IMR-90 (cell line): ENCODE data around the gene RNF223. TPM values are rescaled to one million over a fixed set of nuclear protein-coding genes. Genes with fewer than 3 reads are reported as not detected.

Experiments
- ATAC-seq: fragments of 200-7000 bp; cut with Tn5 transposase; 2 replicates; pipeline ENCODE4 v1.9.1; 2020; ENCODE audit warnings: low read depth, mild to moderate bottlenecking, moderate library complexity
- BruUV-seq: library from RNA; stranded (reverse); fragments of 400-500 nt; replicated peaks from 2 replicates; lab custom pipeline; 2021; lab: Mats Ljungman, UMichigan
- CTCF ChIA-PET: fragments of 300-600 bp; formaldehyde crosslinking; extraction: SDS; loops from one replicate; lab custom pipeline; 2021; ENCODE audit warnings: antibody characterized with exemption; lab: Yijun Ruan, JAX
- POLR2A ChIA-PET: fragments of 300-600 bp; sonication (Branson Sonifier 250); formaldehyde crosslinking; loops from one replicate; lab custom pipeline; 2022; ENCODE audit warnings: antibody characterized with exemption; ENCODE audit not compliant: unreplicated experiment; lab: Charles Lee
- DNase-seq: peaks from one replicate; pipeline ENCODE4 v3.0.0; 2013
- H2AFZ ChIP-seq: replicated peaks from 2 replicates; pipeline ENCODE3; 2013; ENCODE audit warnings: low read length, mild to moderate bottlenecking; ENCODE audit not compliant: poor library complexity
- H2AK5ac ChIP-seq: 2 replicates; pipeline ENCODE4 v1.6.1; 2013; ENCODE audit warnings: low read depth, low read length, inconsistent platforms
- H2AK9ac ChIP-seq: replicated peaks from 2 replicates; pipeline ENCODE3; 2013; ENCODE audit warnings: mild to moderate bottlenecking, low read depth, low read length, moderate library complexity; ENCODE audit not compliant: poor library complexity
- H2BK120ac ChIP-seq: 2 replicates; pipeline ENCODE4 v1.6.1; 2013; ENCODE audit warnings: low read depth, low read length, inconsistent platforms
- H2BK15ac ChIP-seq: 3 replicates; pipeline ENCODE4 v1.6.1; 2013; ENCODE audit warnings: low read depth, low read length, inconsistent platforms
- H2BK20ac ChIP-seq: 2 replicates; pipeline ENCODE4 v1.6.1; 2013; ENCODE audit warnings: low read depth, mild to moderate bottlenecking, inconsistent platforms, low read length, moderate library complexity
- H2BK5ac ChIP-seq: 2 replicates; pipeline ENCODE4 v1.6.1; 2013; ENCODE audit warnings: mild to moderate bottlenecking, low read depth, low read length, inconsistent platforms; ENCODE audit not compliant: poor library complexity, severe bottlenecking
- H3K14ac ChIP-seq: replicated peaks from 2 replicates; pipeline ENCODE4 v1.6.1; 2013; ENCODE audit warnings: low read depth, low read length, inconsistent platforms
- H3K18ac ChIP-seq: 2 replicates; pipeline ENCODE4 v1.6.1; 2013; ENCODE audit warnings: low read depth, low read length, control low read depth
- H3K23ac ChIP-seq: 2 replicates; pipeline ENCODE4 v1.6.1; 2013; ENCODE audit warnings: low read depth, low read length, inconsistent platforms
- H3K27ac ChIP-seq: 2 replicates; pipeline ENCODE4 v1.5.1; 2013; ENCODE audit warnings: mild to moderate bottlenecking, control low read depth, low read length; ENCODE audit not compliant: insufficient read depth
- H3K27me3 ChIP-seq: 2 replicates; pipeline ENCODE4 v1.6.1; 2013; ENCODE audit warnings: low read length; ENCODE audit not compliant: control insufficient read depth, insufficient read depth
- H3K36me3 ChIP-seq: 2 replicates; pipeline ENCODE4 v1.6.1; 2013; ENCODE audit warnings: low read length, mixed read lengths; ENCODE audit not compliant: control insufficient read depth, insufficient read depth
- H3K4ac ChIP-seq: 2 replicates; pipeline ENCODE4 v1.6.1; 2013; ENCODE audit warnings: low read depth, low read length, inconsistent platforms
- H3K4me1 ChIP-seq: 2 replicates; pipeline ENCODE4 v1.6.1; 2013; ENCODE audit warnings: low read length, mixed read lengths; ENCODE audit not compliant: control insufficient read depth, insufficient read depth
- H3K4me2 ChIP-seq: 2 replicates; pipeline ENCODE4 v1.6.1; 2013; ENCODE audit warnings: low read depth, mild to moderate bottlenecking, control low read depth, low read length, moderate library complexity
- H3K4me3 ChIP-seq: 2 replicates; pipeline ENCODE4 v1.5.1; 2013; ENCODE audit warnings: low read depth, mild to moderate bottlenecking, control low read depth, low read length, moderate library complexity; ENCODE audit not compliant: insufficient read depth
- H3K56ac ChIP-seq: 2 replicates; pipeline ENCODE4 v1.6.1; 2013; ENCODE audit warnings: low read length, inconsistent platforms; ENCODE audit not compliant: insufficient read depth; ENCODE audit errors: extremely low read depth
- H3K79me1 ChIP-seq, 2 experiments: 2 replicates each; pipeline ENCODE4 v1.6.1; 2013; ENCODE audit warnings: low read length in 2 of 2, inconsistent platforms in 1 of 2, low read depth in 1 of 2
- H3K9ac ChIP-seq: 2 replicates; pipeline ENCODE4 v1.6.1; 2013; ENCODE audit warnings: low read depth, low read length, control low read depth
- H3K9me1 ChIP-seq: 2 replicates; pipeline ENCODE4 v1.6.1; 2013; ENCODE audit warnings: low read length, inconsistent platforms; ENCODE audit not compliant: insufficient read depth
- H3K9me3 ChIP-seq: 2 replicates; pipeline ENCODE4 v1.6.1; 2013; ENCODE audit warnings: low read length; ENCODE audit not compliant: control insufficient read depth, insufficient read depth
- H4K20me1 ChIP-seq: 2 replicates; pipeline ENCODE4 v1.6.1; 2013; ENCODE audit warnings: low read length, inconsistent platforms; ENCODE audit not compliant: insufficient read depth
- H4K5ac ChIP-seq: 2 replicates; pipeline ENCODE4 v1.6.1; 2013; ENCODE audit warnings: mild to moderate bottlenecking, low read depth, low read length, control low read depth
- H4K8ac ChIP-seq, 2 experiments: 2 replicates each; pipeline ENCODE4 v1.6.1; 2013; ENCODE audit warnings: low read depth in 2 of 2, low read length in 2 of 2, control low read depth in 1 of 2, inconsistent platforms in 1 of 2
- H4K91ac ChIP-seq: 2 replicates; pipeline ENCODE4 v1.6.1; 2013; ENCODE audit warnings: low read depth, low read length, inconsistent platforms; ENCODE audit not compliant: insufficient read depth
- CEBPB ChIP-seq: IDR thresholded peaks from 2 replicates; pipeline ENCODE4 v1.6.1; 2012; ENCODE audit warnings: low read depth, low read length, improper control_type of control experiment
- CHD1 ChIP-seq: IDR thresholded peaks from 2 replicates; pipeline ENCODE4 v1.6.1; 2012; ENCODE audit warnings: low read depth, low read length, improper control_type of control experiment
- CTCF ChIP-seq: conservative IDR thresholded peaks from 2 replicates; pipeline ENCODE4 v1.5.1; 2012; ENCODE audit warnings: mild to moderate bottlenecking, low read depth, low read length, improper control_type of control experiment
- ELK1 ChIP-seq: fragments of 150-350 bp; IDR thresholded peaks from 2 replicates; pipeline ENCODE4 v1.6.1; 2016; ENCODE audit warnings: low read depth, mild to moderate bottlenecking, low read length, moderate library complexity, borderline replicate concordance
- FOS ChIP-seq: fragments of 150-350 bp; IDR thresholded peaks from 2 replicates; pipeline ENCODE4 v1.6.1; 2016; ENCODE audit warnings: low read depth, low read length
- MAFK ChIP-seq: IDR thresholded peaks from 2 replicates; pipeline ENCODE4 v1.6.1; 2012; ENCODE audit warnings: low read depth, low read length, improper control_type of control experiment
- MAZ ChIP-seq: IDR thresholded peaks from 2 replicates; pipeline ENCODE4 v1.6.1; 2012; ENCODE audit warnings: low read depth, mild to moderate bottlenecking, low read length, improper control_type of control experiment, moderate library complexity, borderline replicate concordance
- NFE2L2 ChIP-seq: fragments of 150-350 bp; IDR thresholded peaks from 2 replicates; pipeline ENCODE4 v1.6.1; 2016; ENCODE audit warnings: low read depth, mild to moderate bottlenecking, low read length
- POLR2A ChIP-seq: IDR thresholded peaks from 2 replicates; pipeline ENCODE4 v1.6.1; 2012; ENCODE audit warnings: mild to moderate bottlenecking, low read depth, low read length
- RAD21 ChIP-seq: IDR thresholded peaks from 2 replicates; pipeline ENCODE4 v1.6.1; 2012; ENCODE audit warnings: low read length, improper control_type of control experiment
- RCOR1 ChIP-seq: IDR thresholded peaks from 2 replicates; pipeline ENCODE4 v1.6.1; 2012; ENCODE audit warnings: mild to moderate bottlenecking, low read length, improper control_type of control experiment; ENCODE audit not compliant: insufficient replicate concordance
- RFX5 ChIP-seq: IDR thresholded peaks from 2 replicates; pipeline ENCODE4 v1.8.0; 2012; ENCODE audit warnings: low read depth, mild to moderate bottlenecking, low read length, moderate library complexity
- SMC3 ChIP-seq: fragments of 150-350 bp; IDR thresholded peaks from 2 replicates; pipeline ENCODE4 v1.6.1; 2016; ENCODE audit warnings: low read depth, mild to moderate bottlenecking, antibody characterized with exemption, low read length, moderate library complexity
- USF2 ChIP-seq: fragments of 150-350 bp; IDR thresholded peaks from 2 replicates; pipeline ENCODE4 v1.6.1; 2017; ENCODE audit warnings: mild to moderate bottlenecking, antibody characterized with exemption, low read length, low read depth
- WGBS, 2 experiments: methylation state at CpG; one replicate each; pipeline versions ENCODE4 v1.1.5 to v1.1.7; 2013; ENCODE audit warnings: missing lambda C conversion rate in 2 of 2; ENCODE audit not compliant: insufficient read length in 1 of 2; ENCODE audit errors: extremely low coverage in 2 of 2; 5-methylcytosine and 5-hydroxymethylcytosine counted together
- dilution Hi-C: fragments of 300-500 bp; cut with HindIII; formaldehyde crosslinking; loops from one replicate; pipeline ENCODE4 v1.14.3; 2018; ENCODE audit warnings: low sequenced_read_pairs; ENCODE audit not compliant: unreplicated experiment
- in situ Hi-C: fragments of 300-500 bp; cut with MboI; formaldehyde crosslinking; loops from 3 replicates; pipeline ENCODE4 v1.14.3; 2019; ENCODE audit warnings: low sequenced_read_pairs, inconsistent platforms, mixed read lengths
- intact Hi-C: fragments of 100-400 bp; cut with micrococcal nuclease; formaldehyde crosslinking; loops from 2 replicates; pipeline ENCODE4 v1.10.0; 2022
- polyA plus RNA-seq, 3 experiments: library from polyadenylated mRNA; depleted of rRNA; stranded (reverse); fragments of >200 nt; gene quantifications; 2 replicates each; pipeline ENCODE4 v1.2.3, GENCODE V29; 2012; ENCODE audit warnings: low replicate concordance in 1 of 3
- total RNA-seq: library from RNA; depleted of rRNA; stranded (reverse); fragments of >200 nt; gene quantifications from 2 replicates; pipeline ENCODE4 v1.2.3, GENCODE V29; 2012

RNF223 gene
- total and polyA plus RNA-seq, 2 of the 4 experiments (the other 2 are of a cell fraction) = not detected

- dilution Hi-C loops = no loop called here
- H3K79me1 ChIP-seq = no peaks in the 10 kb centered on the region
- ATAC-seq = no peak
- no peak overlapping the region for H2AFZ ChIP-seq
- H2AK9ac ChIP-seq = no peak overlapping the region
- H3K9me3 ChIP-seq = no peaks in the 10 kb centered on the region
- no peak for DNase-seq
- no peak overlapping the region for H2BK120ac ChIP-seq
- H3K36me3 ChIP-seq = no peaks in the 10 kb centered on the region
- H3K27me3 ChIP-seq = no peaks in the 10 kb centered on the region; the same call in 1 of the 2 replicates
- 73% methylated on average over 15 of the region's 28 CpGs; no CpG with 5 or more reads in 1 of the 2 experiments for WGBS, 2 experiments
- POLR2A ChIA-PET = interaction anchor here (0.6 kb wide), 1 partner anchor 13 kb away, joined by 3 read pairs; no protein-coding TSS in a partner anchor
- no peak overlapping the region for H4K8ac ChIP-seq
- H3K4me2 ChIP-seq = no peak overlapping the region
- CTCF ChIA-PET = no interaction called here
- H3K9me1 ChIP-seq = no peaks in the 10 kb centered on the region
- no peak overlapping the region for H2BK15ac ChIP-seq
- intact Hi-C loops = no loop called here
- H3K18ac ChIP-seq = no peak overlapping the region
- no peak overlapping the region for H3K56ac ChIP-seq
- BruUV-seq = no TSS peak
- no peak overlapping the region for H3K14ac ChIP-seq
- no peak overlapping the region for H3K4me3 ChIP-seq
- no peak overlapping the region for H4K91ac ChIP-seq
- no peak overlapping the region for H3K4ac ChIP-seq
- H2AK5ac ChIP-seq = no peak overlapping the region
- no peaks in the 10 kb centered on the region for H4K20me1 ChIP-seq
- H2BK20ac ChIP-seq = no peak overlapping the region
- in situ Hi-C loops = no loop called here
- H3K4me1 ChIP-seq = peaks cover 2% of the 10 kb centered on the region; the same call in 1 of the 2 replicates
- no peak overlapping the region for H3K23ac ChIP-seq
- H4K5ac ChIP-seq = no peak overlapping the region
- no peak overlapping the region for H3K27ac ChIP-seq
- H2BK5ac ChIP-seq = no peak overlapping the region
- no peak overlapping the region for H3K9ac ChIP-seq
- TF ChIP-seq POLR2A (no peak), FOS (no peak), NFE2L2 (no peak), USF2 (no peak), RAD21 (no peak), RFX5 (no peak), ELK1 (no peak), SMC3 (no peak), MAZ (no peak), CHD1 (no peak), CTCF (no peak), RCOR1 (no peak), CEBPB (no peak), MAFK (no peak)
Observed at GRCh38 chr1:1072849-1073742, 1.0 kb downstream of the RNF223 start.
